Left lung (tissue), 10 donors: ENCODE measurements around the gene USP10. TPM values are rescaled to one million over a fixed set of nuclear protein-coding genes. Genes with fewer than 3 reads are reported as not detected.
A peak's percentile ranks its signal among the peaks of the same experiment; 100 is the strongest.

Source experiments
- ATAC-seq: fragments of 200-7000 bp; cut with Tn5 transposase; one replicate; pipeline ENCODE4 v1.9.1; 2020; ENCODE audit warnings: moderate library complexity
- DNase-seq, 4 donors: peaks; one replicate each; pipeline ENCODE4 v3.0.0-alpha.2; 2013 to 2020
- H3K27ac ChIP-seq, 2 donors: fragments of 200-600 bp; sonication (generic) in 1 of 2; one replicate each; pipeline versions ENCODE4 v1.5.0 to v1.8.0; 2020 to 2021
- H3K27me3 ChIP-seq, 2 donors: fragments of 200-600 bp; sonication (generic) in 1 of 2; one replicate each; pipeline versions ENCODE4 v1.5.0 to v1.8.0; 2020 to 2021
- H3K36me3 ChIP-seq, 2 donors: fragments of 200-600 bp; sonication (generic) in 1 of 2; one replicate each; pipeline versions ENCODE4 v1.5.0 to v1.8.0; 2020 to 2021
- H3K4me1 ChIP-seq, 2 donors: fragments of 200-600 bp; one replicate each; pipeline ENCODE4 v1.8.0; 2021
- H3K4me3 ChIP-seq, 2 donors: fragments of 200-600 bp; sonication (generic) in 1 of 2; one replicate each; pipeline versions ENCODE4 v1.5.0 to v1.8.0; 2020 to 2021; ENCODE audit warnings: mild to moderate bottlenecking in 1 of 2
- H3K9me3 ChIP-seq, 2 donors: fragments of 200-600 bp; sonication (generic) in 1 of 2; one replicate each; pipeline versions ENCODE4 v1.5.0 to v1.8.0; 2020 to 2021
- CTCF ChIP-seq, 2 donors: fragments of 200-600 bp; sonication (generic) in 1 of 2; IDR thresholded peaks; one replicate each; pipeline versions ENCODE4 v1.5.0 to v1.8.0; 2021; ENCODE audit warnings: antibody characterized with exemption in 2 of 2
- intact Hi-C, 2 donors: fragments of 100-400 bp; cut with DNase I; formaldehyde crosslinking; loops; one replicate each; pipeline versions ENCODE4 v1.11.2 to v1.14.2; 2022
- polyA plus RNA-seq, 6 donors: library from polyadenylated mRNA; unstranded; fragments of 120-200 nt; gene quantifications; one replicate each; pipeline ENCODE4 v1.2.1, GENCODE V29; 2013; ENCODE audit not compliant: insufficient read length in 6 of 6
- total RNA-seq, 2 donors: library from RNA; stranded (reverse); fragmentation: NEBNext Ultra II Directional; extraction: Animal tissue kit (Norgen Biotek cat#: 25700); gene quantifications; one replicate each; pipeline ENCODE4 v1.2.1, GENCODE V29; 2021
- donor health status: DM: no; HTN: yes; CAD: no.
- donor health status: DM: no; HTN: no; CAD: no.

Gene USP10
- total and polyA plus RNA-seq, 8 donors = 57.4 to 102 (median 87.8) TPM

DNA sequence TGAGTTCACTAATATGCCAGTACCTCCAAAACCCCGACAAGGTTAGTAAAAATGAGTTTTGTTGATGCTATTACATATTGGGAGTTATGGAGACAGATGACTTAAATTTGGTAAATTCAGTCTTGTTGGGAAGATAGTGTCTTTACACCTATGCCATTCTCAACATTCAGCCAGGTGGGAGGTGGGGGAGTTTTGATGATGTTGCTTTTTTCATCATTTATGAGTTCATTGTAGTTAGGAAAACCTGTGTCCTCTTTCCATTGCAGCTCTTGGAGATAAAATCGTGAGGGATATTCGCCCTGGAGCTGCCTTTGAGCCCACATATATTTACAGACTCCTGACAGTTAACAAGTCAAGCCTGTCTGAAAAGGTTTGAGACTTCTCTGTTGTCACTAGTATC lies 60.1 kb downstream of the USP10 start:
- Histone ChIP-seq H3K36me3 (peaks cover 0 to 47% of the 10 kb centered on the region in 2 donors), H3K4me3 (no peak overlapping the region), H3K27me3 (no peaks in the 10 kb centered on the region), H3K27ac (no peak overlapping the region), H3K9me3 (no peaks in the 10 kb centered on the region), H3K4me1 (peaks cover 0 to 40% of the 10 kb centered on the region in 2 donors)
- TF ChIP-seq CTCF (IDR thresholded peaks at IDR 0.05) = no peak
- intact Hi-C loops = no loop called here
- no peak for DNase-seq
- ATAC-seq = no peak

DNA sequence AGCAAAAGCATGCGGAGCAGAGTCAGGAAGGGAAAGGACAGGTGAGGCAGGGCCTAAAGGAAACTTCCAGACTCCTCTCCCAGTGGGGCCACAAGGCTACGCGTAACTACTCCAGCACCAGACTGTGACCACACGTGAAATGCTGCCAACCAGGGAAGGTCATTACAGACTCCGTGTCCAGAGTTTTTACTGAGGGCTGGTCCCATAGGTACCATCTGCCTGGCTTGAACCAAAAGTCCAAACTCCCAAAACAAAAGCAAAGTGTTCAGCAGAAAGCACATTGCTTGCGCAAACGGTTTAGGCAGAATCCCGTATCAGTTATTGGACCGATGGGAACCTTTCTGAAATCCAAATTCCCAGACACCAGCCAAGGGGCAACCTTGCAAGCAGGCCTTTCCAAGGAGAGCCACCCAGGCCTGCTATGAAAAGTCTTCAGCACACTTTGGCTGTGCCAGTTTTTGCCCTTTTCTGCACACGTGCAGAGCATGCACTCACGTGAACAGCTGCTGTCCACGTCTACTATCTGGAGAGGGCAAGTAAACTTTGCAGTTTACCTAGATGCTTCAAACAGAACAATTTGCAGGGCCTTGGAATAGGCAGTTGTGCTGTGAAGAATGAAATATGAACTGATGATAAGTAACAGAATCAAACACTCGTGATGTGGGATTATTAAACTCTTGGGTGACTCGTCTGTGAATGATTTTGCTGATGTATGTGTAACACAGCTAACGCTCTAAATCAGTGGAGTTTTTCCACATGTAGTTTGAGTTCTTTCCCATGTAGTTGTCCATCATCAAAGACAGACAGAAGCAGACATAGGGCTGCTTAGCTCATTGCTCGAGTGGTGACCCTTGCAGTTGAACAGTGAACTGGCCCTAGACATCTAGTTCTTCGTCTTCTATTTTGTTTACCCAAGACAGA lies 61.9 kb downstream of the USP10 start:
- ATAC-seq = no peak
- DNase-seq = no peak
- H3K4me3 ChIP-seq = no peak overlapping the region
- H3K9me3 ChIP-seq = no peaks in the 10 kb centered on the region
- H3K27ac ChIP-seq = peak overlapping the region in 1 of 2 donors; percentile 45
- peaks cover 0 to 64% of the 10 kb centered on the region in 2 donors for H3K36me3 ChIP-seq
- no peaks in the 10 kb centered on the region for H3K27me3 ChIP-seq
- H3K4me1 ChIP-seq = peaks cover 0 to 36% of the 10 kb centered on the region in 2 donors
- intact Hi-C loops = no loop called here
- no peak for TF ChIP-seq CTCF (IDR thresholded peaks at IDR 0.05)

GRCh38 chr16:84763164-84763563 lies 63.4 kb downstream of the USP10 start:
- intact Hi-C loops = no loop called here
- ATAC-seq = no peak
- Histone ChIP-seq H3K9me3 (no peaks in the 10 kb centered on the region), H3K27ac (peak overlapping the region in 1 of 2 donors; percentile 45), H3K27me3 (no peaks in the 10 kb centered on the region), H3K4me1 (peaks cover 0 to 31% of the 10 kb centered on the region in 2 donors), H3K4me3 (no peak overlapping the region), H3K36me3 (peaks cover 0 to 74% of the 10 kb centered on the region in 2 donors)
- no peak for TF ChIP-seq CTCF (IDR thresholded peaks at IDR 0.05)
- DNase-seq = no peak

DNA sequence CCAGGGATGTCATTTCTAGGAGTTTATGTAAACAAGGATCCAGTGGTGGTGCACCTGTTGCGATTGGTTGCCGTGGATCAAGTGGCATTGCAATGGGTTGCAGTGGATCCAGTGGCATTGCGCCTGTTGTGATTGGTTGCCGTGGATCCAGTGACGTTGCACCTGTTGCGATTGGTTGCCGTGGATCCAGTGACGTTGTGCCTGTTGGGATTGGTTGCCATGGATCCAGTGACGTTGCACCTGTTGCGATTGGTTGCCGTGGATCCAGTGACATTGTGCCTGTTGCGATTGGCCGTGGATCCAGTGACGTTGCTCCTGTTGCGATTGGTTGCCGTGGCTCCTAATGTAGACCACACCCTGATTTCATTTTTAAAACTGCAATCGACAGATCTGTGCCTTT lies 63.8 kb downstream of the USP10 start:
- no peak for ATAC-seq
- no peaks in the 10 kb centered on the region for H3K9me3 ChIP-seq
- peaks cover 0 to 26% of the 10 kb centered on the region in 2 donors for H3K4me1 ChIP-seq
- no peak for DNase-seq
- intact Hi-C loops = no loop called here
- no peak overlapping the region for H3K4me3 ChIP-seq
- H3K27me3 ChIP-seq = no peaks in the 10 kb centered on the region
- peaks cover 0 to 79% of the 10 kb centered on the region in 2 donors for H3K36me3 ChIP-seq
- TF ChIP-seq CTCF (IDR thresholded peaks at IDR 0.05) = no peak
- H3K27ac ChIP-seq = no peak overlapping the region

DNA sequence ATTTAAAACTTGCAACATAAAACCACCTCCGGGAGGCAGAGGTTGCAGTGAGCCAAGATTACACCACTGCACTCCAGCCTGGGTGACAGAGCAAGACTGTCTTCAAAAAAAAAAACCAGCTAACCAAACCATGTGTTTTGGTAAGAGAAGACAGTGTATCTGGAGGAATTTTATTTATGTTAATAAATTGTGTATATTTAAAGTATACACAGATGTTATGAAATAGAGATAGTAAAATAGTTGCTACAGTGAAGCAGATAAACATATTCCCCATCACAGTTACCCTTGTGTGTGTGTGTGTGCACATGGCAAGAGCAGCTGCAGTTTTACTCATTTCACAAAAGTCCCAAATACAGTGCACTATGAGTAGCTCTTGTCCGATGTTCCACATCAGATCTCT lies 65.2 kb downstream of the USP10 start:
- DNase-seq (no peak), ATAC-seq (no peak)
- intact Hi-C loops = no loop called here
- H3K4me1 ChIP-seq = peaks cover 0 to 16% of the 10 kb centered on the region in 2 donors
- TF ChIP-seq CTCF (IDR thresholded peaks at IDR 0.05) = no peak
- peaks cover 0 to 92% of the 10 kb centered on the region in 2 donors for H3K36me3 ChIP-seq
- H3K27me3 ChIP-seq = no peaks in the 10 kb centered on the region
- peak overlapping the region in 1 of 2 donors; percentile 53 for H3K27ac ChIP-seq
- H3K4me3 ChIP-seq = no peak overlapping the region
- no peaks in the 10 kb centered on the region for H3K9me3 ChIP-seq
